Uterus (tissue), 4 donors: ENCODE data around the gene USP16. TPM values are rescaled to one million over a fixed set of nuclear protein-coding genes. Genes with fewer than 3 reads are reported as not detected.

Source experiments
- DNase-seq, 2 donors: peaks; one replicate each; pipeline ENCODE4 v3.0.0-alpha.2; 2019 to 2020
- H3K27ac ChIP-seq, 2 donors: fragments of 200-600 bp; sonication (generic); 1 replicate in 1 of 2; 2 replicates in 1 of 2; pipeline ENCODE4 v1.5.1; 2016 to 2018
- H3K27me3 ChIP-seq, 2 donors: fragments of 200-600 bp; sonication (generic); one replicate each; pipeline ENCODE4 v1.5.1; 2018 to 2019; ENCODE audit warnings: control low read depth in 1 of 2
- H3K36me3 ChIP-seq, 2 donors: fragments of 200-600 bp; sonication (generic); one replicate each; pipeline ENCODE4 v1.5.1; 2019; ENCODE audit warnings: control low read depth in 1 of 2
- H3K4me1 ChIP-seq, 2 donors: fragments of 200-600 bp; sonication (generic); one replicate each; pipeline ENCODE4 v1.5.1; 2018 to 2019; ENCODE audit warnings: control low read depth in 1 of 2
- H3K4me3 ChIP-seq, 2 donors: fragments of 200-600 bp; sonication (generic); 1 replicate in 1 of 2; 2 replicates in 1 of 2; pipeline ENCODE4 v1.5.1; 2018 to 2019; ENCODE audit warnings: mild to moderate bottlenecking in 1 of 2
- H3K9me3 ChIP-seq, 2 donors: fragments of 200-600 bp; sonication (generic); one replicate each; pipeline ENCODE4 v1.5.1; 2019; ENCODE audit warnings: control low read depth in 1 of 2
- POLR2A ChIP-seq, 2 donors: fragments of 450-650 bp; IDR thresholded peaks; one replicate each; pipeline ENCODE4 v1.6.1; 2016; ENCODE audit warnings: antibody characterized with exemption in 2 of 2, mild to moderate bottlenecking in 1 of 2, moderate library complexity in 1 of 2
- intact Hi-C: fragments of 100-400 bp; cut with DNase I; formaldehyde crosslinking; loops from one replicate; pipeline ENCODE4 v1.15.1; 2023; ENCODE audit warnings: low total_unique reads
- total RNA-seq, 4 donors: library from RNA; depleted of rRNA in 3 of 4; stranded (reverse); fragments of >200 nt in 3 of 4; gene quantifications; one replicate each; pipeline versions ENCODE4 v1.1.0 to v1.2.4, GENCODE V29; 2014 to 2023
- TF ChIP-seq, protein P1 (sequence below), 4 experiments: fragments of 200-600 bp in 2 of 4; fragments of 450-650 bp in 2 of 4; sonication (generic) in 2 of 4; IDR thresholded peaks; one replicate each; pipeline ENCODE4 v1.5.1; 2016 to 2019; ENCODE audit warnings: antibody characterized with exemption in 4 of 4, mild to moderate bottlenecking in 2 of 4, moderate library complexity in 1 of 4
- donor health status: DM: yes; HTN: yes; CAD: no.

Gene USP16
- total RNA-seq, 4 donors from 2014 or later, result 19.0 to 53.2 (median 44.4) TPM

DNA sequence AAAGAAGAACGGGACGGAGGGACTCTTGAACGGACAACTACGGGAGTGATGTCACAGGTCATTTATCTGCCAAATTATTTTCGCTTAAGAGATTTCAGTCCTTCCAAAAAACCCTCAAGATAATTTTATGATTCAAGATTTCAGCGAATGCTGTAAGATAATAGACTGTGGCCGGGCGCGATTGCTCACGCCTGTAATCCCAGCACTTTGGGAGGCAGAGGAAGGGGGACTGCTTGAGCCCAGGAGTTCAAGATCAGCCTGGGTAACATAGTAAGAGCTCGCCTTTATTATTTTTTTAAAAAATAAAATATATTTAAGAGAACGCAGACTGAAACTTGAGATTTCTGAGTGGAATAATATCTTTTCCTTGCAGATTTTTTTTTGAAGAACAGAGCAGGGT lies 5.9 kb upstream of the USP16 start:
- H3K27ac ChIP-seq, result peak overlapping the region; percentile 75 to 83
- H3K4me3 ChIP-seq, result peak overlapping the region; percentile 70 to 72
- DNase-seq, result no peak
- intact Hi-C loops, result no loop called here
- H3K36me3 ChIP-seq, result no peaks in the 10 kb centered on the region
- no peaks in the 10 kb centered on the region for H3K4me1 ChIP-seq
- H3K27me3 ChIP-seq, result no peaks in the 10 kb centered on the region
- H3K9me3 ChIP-seq, result no peaks in the 10 kb centered on the region
- TF ChIP-seq, protein P1, sequence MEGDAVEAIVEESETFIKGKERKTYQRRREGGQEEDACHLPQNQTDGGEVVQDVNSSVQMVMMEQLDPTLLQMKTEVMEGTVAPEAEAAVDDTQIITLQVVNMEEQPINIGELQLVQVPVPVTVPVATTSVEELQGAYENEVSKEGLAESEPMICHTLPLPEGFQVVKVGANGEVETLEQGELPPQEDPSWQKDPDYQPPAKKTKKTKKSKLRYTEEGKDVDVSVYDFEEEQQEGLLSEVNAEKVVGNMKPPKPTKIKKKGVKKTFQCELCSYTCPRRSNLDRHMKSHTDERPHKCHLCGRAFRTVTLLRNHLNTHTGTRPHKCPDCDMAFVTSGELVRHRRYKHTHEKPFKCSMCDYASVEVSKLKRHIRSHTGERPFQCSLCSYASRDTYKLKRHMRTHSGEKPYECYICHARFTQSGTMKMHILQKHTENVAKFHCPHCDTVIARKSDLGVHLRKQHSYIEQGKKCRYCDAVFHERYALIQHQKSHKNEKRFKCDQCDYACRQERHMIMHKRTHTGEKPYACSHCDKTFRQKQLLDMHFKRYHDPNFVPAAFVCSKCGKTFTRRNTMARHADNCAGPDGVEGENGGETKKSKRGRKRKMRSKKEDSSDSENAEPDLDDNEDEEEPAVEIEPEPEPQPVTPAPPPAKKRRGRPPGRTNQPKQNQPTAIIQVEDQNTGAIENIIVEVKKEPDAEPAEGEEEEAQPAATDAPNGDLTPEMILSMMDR (IDR thresholded peaks at IDR 0.05), result no peak
- no peak for TF ChIP-seq POLR2A (IDR thresholded peaks at IDR 0.05)

DNA sequence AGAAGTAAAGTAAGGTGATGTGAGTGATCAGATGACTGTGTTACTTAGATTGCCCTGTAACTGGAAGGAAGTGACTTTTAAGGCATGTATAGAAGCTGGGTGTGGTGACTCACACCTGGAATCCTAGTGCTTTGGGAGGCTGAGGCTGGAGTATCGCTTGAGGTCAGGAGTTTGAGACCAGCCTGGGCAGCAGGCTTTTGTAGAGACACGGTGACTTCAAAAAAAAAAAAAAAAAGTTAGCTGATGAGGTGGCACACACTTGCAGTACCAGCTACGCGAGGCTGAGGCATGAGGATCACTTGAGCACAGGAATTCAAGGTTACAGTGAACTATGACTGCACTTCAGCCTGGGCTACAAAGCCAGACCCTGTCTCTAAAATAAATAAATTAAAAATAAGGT lies 2.3 kb upstream of the USP16 start:
- TF ChIP-seq, protein P1 (IDR thresholded peaks at IDR 0.05), result no peak
- no peak for TF ChIP-seq POLR2A (IDR thresholded peaks at IDR 0.05)
- H3K27me3 ChIP-seq, result no peaks in the 10 kb centered on the region
- H3K4me1 ChIP-seq, result no peaks in the 10 kb centered on the region
- intact Hi-C loops, result no loop called here
- H3K9me3 ChIP-seq, result no peaks in the 10 kb centered on the region
- H3K4me3 ChIP-seq, result no peak overlapping the region
- no peak for DNase-seq
- no peak overlapping the region for H3K27ac ChIP-seq
- no peaks in the 10 kb centered on the region for H3K36me3 ChIP-seq

DNA sequence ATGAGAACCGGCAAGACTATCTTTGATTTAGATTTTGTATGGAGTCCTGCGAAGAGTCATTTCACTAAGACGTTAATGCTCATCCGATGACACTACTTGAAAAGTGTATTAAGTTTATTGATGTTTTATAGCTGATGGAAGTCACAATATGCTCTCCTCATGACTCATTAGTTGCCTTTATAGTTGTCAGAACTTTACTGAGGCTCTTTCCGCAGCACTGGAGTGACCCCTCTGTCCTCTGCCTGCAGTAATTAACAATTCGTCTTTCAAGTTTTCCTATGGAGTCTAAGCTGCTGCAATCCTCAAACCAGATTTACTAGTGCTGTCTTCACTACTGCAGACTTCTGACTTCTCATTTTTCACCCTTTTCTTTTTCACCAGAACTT lies 853 bp downstream of the USP16 start:
- no peak for DNase-seq
- Histone ChIP-seq H3K4me3 (peak overlapping the region; percentile 88 to 90), H3K4me1 (no peaks in the 10 kb centered on the region), H3K36me3 (no peaks in the 10 kb centered on the region), H3K27ac (peak overlapping the region; percentile 97 to 100), H3K27me3 (no peaks in the 10 kb centered on the region), H3K9me3 (no peaks in the 10 kb centered on the region)
- intact Hi-C loops, result no loop called here
- TF ChIP-seq, protein P1 (IDR thresholded peaks at IDR 0.05), result no peak
- no peak for TF ChIP-seq POLR2A (IDR thresholded peaks at IDR 0.05)

DNA sequence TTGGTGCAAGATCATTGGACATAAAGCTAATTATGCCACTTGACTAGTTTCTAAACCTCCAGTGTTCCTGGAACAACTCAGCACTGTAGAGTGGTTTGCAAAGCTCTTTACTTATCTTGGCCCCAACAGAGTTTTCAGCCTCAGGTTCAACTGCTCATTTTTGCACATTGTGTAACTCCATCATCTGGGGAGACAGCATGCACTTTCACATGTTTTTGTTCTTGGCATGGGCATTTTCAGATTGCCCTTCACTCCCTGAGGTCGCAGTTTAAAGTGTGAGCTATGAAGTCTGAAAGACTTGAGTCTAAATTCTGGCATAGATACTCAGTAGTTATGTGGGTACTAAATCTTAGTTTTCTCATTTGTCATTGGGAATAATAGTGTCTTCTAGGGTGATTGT lies 5.1 kb downstream of the USP16 start:
- no peaks in the 10 kb centered on the region for H3K27me3 ChIP-seq
- intact Hi-C loops, result no loop called here
- H3K27ac ChIP-seq, result no peak overlapping the region
- TF ChIP-seq, protein P1 (IDR thresholded peaks at IDR 0.05), result no peak
- TF ChIP-seq POLR2A (IDR thresholded peaks at IDR 0.05), result no peak
- no peak for DNase-seq
- no peak overlapping the region for H3K4me3 ChIP-seq
- no peaks in the 10 kb centered on the region for H3K36me3 ChIP-seq
- H3K4me1 ChIP-seq, result no peaks in the 10 kb centered on the region
- H3K9me3 ChIP-seq, result no peaks in the 10 kb centered on the region

DNA sequence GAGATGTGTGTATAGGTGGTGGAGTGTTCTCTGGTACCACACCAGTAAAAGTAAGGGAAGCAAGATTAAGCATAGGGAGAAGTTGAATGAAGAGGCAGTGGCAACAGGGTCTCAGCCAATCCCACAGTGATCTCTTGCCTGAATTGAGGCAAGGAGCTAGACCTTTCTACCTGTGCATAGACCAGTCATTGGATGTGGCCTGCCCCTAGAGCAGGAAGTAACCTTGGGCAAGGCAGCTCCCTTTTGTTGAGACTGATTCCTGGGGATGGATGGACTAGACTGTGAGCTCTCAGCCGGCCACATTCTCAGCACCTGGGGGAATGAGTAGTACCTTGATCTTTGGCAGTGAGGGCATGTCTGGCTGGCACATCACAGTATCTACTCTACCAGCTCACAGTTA lies 6.4 kb downstream of the USP16 start:
- no peaks in the 10 kb centered on the region for H3K36me3 ChIP-seq
- no peak overlapping the region for H3K27ac ChIP-seq
- H3K4me1 ChIP-seq, result no peaks in the 10 kb centered on the region
- intact Hi-C loops, result no loop called here
- TF ChIP-seq, protein P1 (IDR thresholded peaks at IDR 0.05), result no peak
- no peak for TF ChIP-seq POLR2A (IDR thresholded peaks at IDR 0.05)
- no peak for DNase-seq
- no peaks in the 10 kb centered on the region for H3K9me3 ChIP-seq
- no peaks in the 10 kb centered on the region for H3K27me3 ChIP-seq
- no peak overlapping the region for H3K4me3 ChIP-seq
